Fibroblast of lung (primary cell): ENCODE measurements around the gene AMZ2. TPM values are rescaled to one million over a fixed set of nuclear protein-coding genes. Genes with fewer than 3 reads are reported as not detected.

ENCODE experiments used
- DNase-seq, 2 donors: peaks; one replicate each; pipeline versions ENCODE4 v3.0.0 to v3.0.0-alpha.2; 2010; ENCODE audit warnings: low read depth in 2 of 2
- H2AFZ ChIP-seq: 2 replicates; pipeline ENCODE4 v1.5.1; 2012; ENCODE audit warnings: low read length, control low read depth, inconsistent platforms
- H3K27ac ChIP-seq: 2 replicates; pipeline ENCODE4 v1.5.1; 2011; ENCODE audit warnings: low read length, control low read depth; ENCODE audit not compliant: insufficient read depth
- H3K27me3 ChIP-seq: 2 replicates; pipeline ENCODE4 v1.5.1; 2011; ENCODE audit warnings: mild to moderate bottlenecking, low read length; ENCODE audit not compliant: control insufficient read depth, insufficient read depth
- H3K36me3 ChIP-seq: 2 replicates; pipeline ENCODE4 v1.5.1; 2011; ENCODE audit warnings: low read length; ENCODE audit not compliant: control insufficient read depth, insufficient read depth
- H3K4me1 ChIP-seq: 2 replicates; pipeline ENCODE4 v1.5.1; 2011; ENCODE audit warnings: low read length; ENCODE audit not compliant: control insufficient read depth, insufficient read depth; ENCODE audit errors: extremely low read depth
- H3K4me2 ChIP-seq: 2 replicates; pipeline ENCODE4 v1.5.1; 2011; ENCODE audit warnings: low read length, control low read depth; ENCODE audit not compliant: insufficient read depth; ENCODE audit errors: extremely low read depth
- H3K4me3 ChIP-seq, 4 experiments: fragments of 200-600 bp in 1 of 4; sonication (generic) in 1 of 4; replicated peaks in 1 of 4; 2 replicates each; pipeline ENCODE4 v1.5.1; 2011 to 2016; ENCODE audit warnings: low read length in 4 of 4, low read depth in 3 of 4, mild to moderate bottlenecking in 3 of 4, control low read depth in 2 of 4, inconsistent platforms in 1 of 4, mixed read lengths in 1 of 4; ENCODE audit not compliant: insufficient read depth in 1 of 4; ENCODE audit errors: control extremely low read depth in 1 of 4
- H3K79me2 ChIP-seq: 2 replicates; pipeline ENCODE4 v1.5.1; 2012; ENCODE audit warnings: mild to moderate bottlenecking, low read length, inconsistent platforms; ENCODE audit not compliant: control insufficient read depth, insufficient read depth
- H3K9ac ChIP-seq: 2 replicates; pipeline ENCODE4 v1.5.1; 2011; ENCODE audit warnings: mild to moderate bottlenecking, low read length, control low read depth; ENCODE audit not compliant: insufficient read depth
- H3K9me3 ChIP-seq: 2 replicates; pipeline ENCODE4 v1.5.1; 2012; ENCODE audit warnings: low read depth, low read length; ENCODE audit not compliant: control insufficient read depth, insufficient read depth
- H4K20me1 ChIP-seq: 2 replicates; pipeline ENCODE4 v1.5.1; 2011; ENCODE audit warnings: low read length; ENCODE audit not compliant: control insufficient read depth, insufficient read depth; ENCODE audit errors: extremely low read depth
- CTCF ChIP-seq, 2 donors: IDR thresholded peaks in 1 of 2; conservative IDR thresholded peaks in 1 of 2; 1 replicate in 1 of 2; 2 replicates in 1 of 2; pipeline ENCODE4 v1.5.1; 2011 to 2012; ENCODE audit warnings: low read length in 2 of 2, control low read depth in 1 of 2, inconsistent platforms in 1 of 2, low read depth in 1 of 2, mild to moderate bottlenecking in 1 of 2
- EZH2 ChIP-seq: IDR thresholded peaks from 2 replicates; pipeline ENCODE4 v1.5.1; 2012; ENCODE audit warnings: low read length, control low read depth, mild to moderate bottlenecking; ENCODE audit errors: missing control alignments
- polyA minus RNA-seq: library from RNA; depleted of rRNA, polyadenylated mRNA; stranded (reverse); fragments of >200 nt; gene quantifications from 2 replicates; pipeline ENCODE4 v1.2.3, GENCODE V29; 2011; ENCODE audit warnings: low replicate concordance
- polyA plus RNA-seq, 2 donors: library from polyadenylated mRNA; depleted of rRNA in 1 of 2; stranded (reverse) in 1 of 2; unstranded in 1 of 2; fragments of >200 nt; gene quantifications; 2 replicates each; pipeline ENCODE4 v1.2.1, GENCODE V29; 2011 to 2012; ENCODE audit warnings: missing spikeins in 1 of 2
- total RNA-seq: library from RNA; depleted of rRNA; stranded (reverse); fragments of >200 nt; gene quantifications from 2 replicates; pipeline ENCODE4 v1.2.1, GENCODE V29; 2014

Gene AMZ2
- total RNA-seq (83.2 and 119 TPM in 2 replicates), polyA plus RNA-seq (85.9 and 105 TPM in 2 replicates), polyA minus RNA-seq (19.7 and 36.8 TPM in 2 replicates)
- polyA plus RNA-seq (2012): 78.9 and 103 TPM in 2 replicates

GRCh38 chr17:68247445-68248198, at the start of gene AMZ2:
Gene AMZ2, plus strand, starts transcription at chr17:68248043. Its CDS starts 2,145 bp downstream, at chr17:68250188.
- no peak for TF ChIP-seq CTCF (conservative IDR thresholded peaks at IDR 0.05 in 1 of 2, IDR thresholded peaks at IDR 0.05 in 1 of 2; ENCODE audit: low read depth in 1 of 2, low read length in 2 of 2)
- TF ChIP-seq EZH2: no peak
- DNase-seq: peak; percentile 88 to 94
- peak within 1 kb of the TSS; percentile 58 to 86 (median 74) for H3K4me3 ChIP-seq

GRCh38 chr17:68198931-68199836, 48.7 kb upstream of the AMZ2 start:
- Histone ChIP-seq H3K9ac (no peak overlapping the region), H3K79me2 (no peaks in the 10 kb centered on the region), H3K4me1 (no peaks in the 10 kb centered on the region), H2AFZ (no peak overlapping the region), H3K27ac (no peak overlapping the region), H4K20me1 (no peaks in the 10 kb centered on the region), H3K27me3 (peaks cover 44% of the 10 kb centered on the region), H3K36me3 (no peaks in the 10 kb centered on the region), H3K4me3 (no peak overlapping the region), H3K9me3 (no peaks in the 10 kb centered on the region), H3K4me2 (peak overlapping the region; percentile 59)
- DNase-seq: peak in 1 of 2 donors; percentile 21
- TF ChIP-seq CTCF (conservative IDR thresholded peaks at IDR 0.05 in 1 of 2, IDR thresholded peaks at IDR 0.05 in 1 of 2; ENCODE audit: low read depth in 1 of 2, low read length in 2 of 2) (no peak), EZH2 (peak; percentile 94)

More at GRCh38 chr17:68247445-68248198, at the start of gene AMZ2:
- Histone ChIP-seq H3K27me3 (no peaks in the 10 kb centered on the region), H3K79me2 (peaks cover 4% of the 10 kb centered on the region), H3K9me3 (no peaks in the 10 kb centered on the region), H3K27ac (peak within 1 kb of the TSS; percentile 86), H2AFZ (peak within 1 kb of the TSS; percentile 58), H3K9ac (peak within 1 kb of the TSS; percentile 97), H4K20me1 (no peaks in the 10 kb centered on the region), H3K36me3 (no peaks in the 10 kb centered on the region), H3K4me1 (peaks cover 8% of the 10 kb centered on the region), H3K4me2 (peak within 1 kb of the TSS; percentile 99)
